ENCODE measurements around the gene PLXNC1. TPM values are rescaled to one million over a fixed set of nuclear protein-coding genes. Genes with fewer than 3 reads are reported as not detected.

PLXNC1 gene
- total and polyA plus RNA-seq, 2 of the 8 experiments (the other 6 are each of a cell fraction or from before 2014, with no cell fraction given), result 0.83 to 2.0 TPM

GRCh38 chr12:94192506-94192905, 44.1 kb downstream of the PLXNC1 start:
- Histone ChIP-seq H3K4ac (replicated peaks; ENCODE audit: insufficient read length, low read depth, low read length) (no peak overlapping the region), H2AFZ (ENCODE audit: low read length) (no peak overlapping the region), H4K20me1 (replicated peaks in 1 of 2; ENCODE audit: control insufficient read depth in 1 of 2, insufficient read depth in 2 of 2, low read length in 2 of 2) (no peaks in the 10 kb centered on the region), H3K27me3 (replicated peaks in 1 of 4; ENCODE audit: control insufficient read depth in 3 of 4, extremely low read depth in 1 of 4, insufficient read depth in 3 of 4, low read length in 3 of 4) (peaks cover 0 to 2% (median 2%) of the 10 kb centered on the region in 4 experiments; a peak in 3 of 7 replicates), H3K4me2 (ENCODE audit: insufficient read depth in 1 of 2, low read depth in 2 of 2, low read length in 2 of 2) (no peak overlapping the region), H4K8ac (ENCODE audit: extremely low read depth, insufficient read depth, low read length) (no peak overlapping the region), H2BK20ac (ENCODE audit: low read length) (no peak overlapping the region), H2BK15ac (ENCODE audit: low read length) (no peak overlapping the region), H3K14ac (ENCODE audit: insufficient read length) (no peak overlapping the region), H4K91ac (replicated peaks; ENCODE audit: insufficient read length, low read length) (no peak overlapping the region), H3K18ac (ENCODE audit: extremely low read depth, low read length) (no peak overlapping the region), H3K23me2 (ENCODE audit: low read depth, low read length) (no peaks in the 10 kb centered on the region; the same call in 1 of the 2 replicates), H4K5ac (ENCODE audit: insufficient read length, low read depth, low read length) (no peak overlapping the region), H2AK5ac (ENCODE audit: low read depth, low read length) (no peak overlapping the region), H2BK5ac (ENCODE audit: low read depth, low read length) (no peak overlapping the region), H3K23ac (ENCODE audit: insufficient read length) (no peak overlapping the region), H3K4me1 (replicated peaks in 1 of 4; ENCODE audit: control insufficient read depth in 3 of 4, insufficient read depth in 4 of 4, low read length in 3 of 4) (peaks cover 0 to under 1% (median 0%) of the 10 kb centered on the region in 4 experiments; a peak in 1 of 7 replicates), H2BK12ac (ENCODE audit: low read depth, low read length) (no peak overlapping the region), H3K79me2 (ENCODE audit: control insufficient read depth in 1 of 2, insufficient read depth in 2 of 2, low read length in 2 of 2) (no peaks in the 10 kb centered on the region), H3K4me3 (ENCODE audit: extremely low read depth in 1 of 4, insufficient read depth in 2 of 4, low read depth in 3 of 4, low read length in 4 of 4) (no peak overlapping the region), H3K9ac (replicated peaks in 1 of 4; ENCODE audit: extremely low read depth in 1 of 4, low read depth in 3 of 4, low read length in 3 of 4) (no peak overlapping the region), H3K79me1 (ENCODE audit: low read depth, low read length) (no peaks in the 10 kb centered on the region), H3K36me3 (ENCODE audit: control insufficient read depth in 2 of 4, insufficient read depth in 4 of 4, low read length in 3 of 4) (no peaks in the 10 kb centered on the region), H3K56ac (replicated peaks; ENCODE audit: insufficient read length, low read depth, low read length) (no peak overlapping the region), H3K9me3 (ENCODE audit: insufficient read depth in 2 of 2, low read depth in 1 of 2, low read length in 1 of 2) (no peaks in the 10 kb centered on the region), H2BK120ac (replicated peaks; ENCODE audit: low read depth, low read length) (no peak overlapping the region), H3K27ac (ENCODE audit: low read depth, low read length) (no peak overlapping the region)
- DNase-seq (ENCODE audit: low read depth in 1 of 2, low spot score in 2 of 2) (no peak), FAIRE-seq (no peak)
- POLR2A ChIA-PET (ENCODE audit: partially characterized antibody), result no interaction called here
- CTCF ChIA-PET (ENCODE audit: partially characterized antibody), result interaction anchor here (0.7 to 2.0 kb wide), 10 partner anchors 10 to 168 kb away, joined by 3 to 4 read pairs (median 3); no protein-coding TSS in a partner anchor
- TF ChIP-seq CHD1 (IDR thresholded peaks at IDR 0.05; ENCODE audit: low read depth, low read length), result no peak
- TF ChIP-seq SIN3A (conservative IDR thresholded peaks at IDR 0.05 in 1 of 2, IDR thresholded peaks at IDR 0.05 in 1 of 2; ENCODE audit: low read depth in 1 of 2, low read length in 2 of 2), result no peak
